Epithelial cell of esophagus (primary cell): Measurements from ENCODE around the gene SYNE1.
"Not testable (repeated sequence)": the region's sequence is repeated elsewhere in the genome, so short reads cannot be mapped to it uniquely, and the experiment has no call there.

ENCODE experiments used
- DNase-seq: peaks from one replicate; pipeline ENCODE4 v3.0.0; 2010; ENCODE audit warnings: low read depth
- H3K4me3 ChIP-seq: 2 replicates; pipeline ENCODE4 v1.5.1; 2011; ENCODE audit warnings: mild to moderate bottlenecking, low read length, control low read depth
- TF ChIP-seq, protein P1 (sequence below): IDR thresholded peaks from 2 replicates; pipeline ENCODE4 v1.5.1; 2011; ENCODE audit warnings: low read depth, mild to moderate bottlenecking, low read length, control low read depth, inconsistent platforms; ENCODE audit not compliant: insufficient read depth; ENCODE audit errors: missing control alignments

Gene SYNE1

GRCh38 chr6:152572338-152573088 lies 64.6 kb downstream of the SYNE1 start:
- TF ChIP-seq, protein P1, sequence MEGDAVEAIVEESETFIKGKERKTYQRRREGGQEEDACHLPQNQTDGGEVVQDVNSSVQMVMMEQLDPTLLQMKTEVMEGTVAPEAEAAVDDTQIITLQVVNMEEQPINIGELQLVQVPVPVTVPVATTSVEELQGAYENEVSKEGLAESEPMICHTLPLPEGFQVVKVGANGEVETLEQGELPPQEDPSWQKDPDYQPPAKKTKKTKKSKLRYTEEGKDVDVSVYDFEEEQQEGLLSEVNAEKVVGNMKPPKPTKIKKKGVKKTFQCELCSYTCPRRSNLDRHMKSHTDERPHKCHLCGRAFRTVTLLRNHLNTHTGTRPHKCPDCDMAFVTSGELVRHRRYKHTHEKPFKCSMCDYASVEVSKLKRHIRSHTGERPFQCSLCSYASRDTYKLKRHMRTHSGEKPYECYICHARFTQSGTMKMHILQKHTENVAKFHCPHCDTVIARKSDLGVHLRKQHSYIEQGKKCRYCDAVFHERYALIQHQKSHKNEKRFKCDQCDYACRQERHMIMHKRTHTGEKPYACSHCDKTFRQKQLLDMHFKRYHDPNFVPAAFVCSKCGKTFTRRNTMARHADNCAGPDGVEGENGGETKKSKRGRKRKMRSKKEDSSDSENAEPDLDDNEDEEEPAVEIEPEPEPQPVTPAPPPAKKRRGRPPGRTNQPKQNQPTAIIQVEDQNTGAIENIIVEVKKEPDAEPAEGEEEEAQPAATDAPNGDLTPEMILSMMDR = no peak
- DNase-seq = peak; percentile 41
- H3K4me3 ChIP-seq = no peak overlapping the region

GRCh38 chr6:152571943-152572337 lies 65.2 kb downstream of the SYNE1 start:
- no peak overlapping the region for H3K4me3 ChIP-seq
- TF ChIP-seq, protein P1 = no peak
- DNase-seq = no peak

GRCh38 chr6:152571089-152571488 lies 66.1 kb downstream of the SYNE1 start:
- TF ChIP-seq, protein P1 = no peak
- no peak for DNase-seq
- H3K4me3 ChIP-seq = no peak overlapping the region

GRCh38 chr6:152566103-152566875 lies 70.9 kb downstream of the SYNE1 start:
- no peak overlapping the region for H3K4me3 ChIP-seq
- TF ChIP-seq, protein P1 = no peak
- DNase-seq = no peak

GRCh38 chr6:152563177-152563576 lies 74.0 kb downstream of the SYNE1 start:
- TF ChIP-seq, protein P1 = no peak
- no peak overlapping the region for H3K4me3 ChIP-seq
- DNase-seq = no peak

- DNase-seq, H3K4me3 ChIP-seq: not testable (repeated sequence)
Measured at GRCh38 chr6:152558798-152559197, 78.4 kb downstream of the SYNE1 start.

DNA sequence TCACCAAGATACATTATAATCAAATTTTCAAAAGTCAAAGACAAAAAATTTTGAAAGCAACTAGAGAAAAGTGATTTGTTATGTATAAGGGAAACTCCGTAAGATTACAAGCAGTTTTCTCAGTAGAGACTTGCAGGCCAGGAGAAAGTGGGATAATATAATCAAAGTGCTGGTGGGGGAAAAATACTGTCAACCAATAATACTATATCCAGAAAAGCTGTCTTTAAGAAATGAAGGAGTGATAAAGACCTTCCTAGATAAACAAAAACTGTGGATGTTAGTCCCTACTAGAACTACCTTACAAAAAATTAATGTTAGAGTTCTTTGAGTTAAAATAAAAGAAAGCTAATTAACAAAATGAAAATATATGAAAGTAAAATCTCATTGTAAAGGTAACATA lies 79.7 kb downstream of the SYNE1 start:
- H3K4me3 ChIP-seq = no peak overlapping the region
- DNase-seq = no peak
- TF ChIP-seq, protein P1 = no peak
